ENCODE measurements around the gene MEX3B. TPM values are rescaled to one million over a fixed set of nuclear protein-coding genes. Genes with fewer than 3 reads are reported as not detected.

Gene MEX3B
- polyA plus RNA-seq, 1 of the 3 experiments (the other 2 are of a cell fraction): 9.3 TPM

DNA sequence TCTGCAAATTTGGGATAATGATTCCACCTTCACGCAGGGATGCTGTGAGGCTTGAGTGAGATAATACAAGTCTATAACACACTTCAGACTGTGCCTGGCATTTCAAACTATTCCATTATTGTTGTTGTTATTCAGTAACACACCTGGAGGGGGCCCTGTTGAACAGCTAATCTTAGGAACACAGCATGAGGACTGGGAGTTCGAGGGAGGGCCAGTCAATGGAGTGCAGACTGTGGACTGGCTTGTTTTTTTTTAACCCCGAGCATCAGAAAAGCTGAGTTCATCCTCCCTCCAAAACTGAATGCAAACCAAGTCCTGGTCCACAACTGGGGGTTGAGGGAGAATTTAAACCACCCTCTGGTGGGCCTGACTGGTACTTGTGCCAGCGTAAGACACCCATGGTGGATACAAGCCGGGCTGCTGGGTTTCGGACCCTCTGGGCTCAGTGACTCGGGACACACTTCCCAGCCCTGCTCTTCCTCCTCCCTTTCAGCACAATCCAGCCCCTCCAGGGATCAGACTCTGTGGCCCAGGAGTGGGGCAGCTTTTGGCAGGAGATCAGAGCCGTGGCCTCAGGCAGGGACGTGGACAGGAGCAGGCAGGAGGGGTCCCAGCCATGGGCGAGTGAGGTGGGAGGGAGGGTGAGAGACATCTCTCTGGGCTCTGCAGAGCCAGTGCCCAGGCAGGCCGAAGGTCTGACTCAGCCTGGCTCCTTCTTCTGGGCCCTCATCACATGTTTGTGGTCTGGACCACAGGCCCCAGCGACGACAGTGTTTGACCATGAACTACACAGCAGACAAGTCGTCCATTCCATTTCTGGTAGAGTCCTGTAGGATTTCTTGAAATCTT, 36.3 kb upstream of the MEX3B start (continued):
- no peak for TF ChIP-seq TEAD4 (IDR thresholded peaks at IDR 0.05; ENCODE audit: borderline replicate concordance, insufficient read depth)
- no peak for TF ChIP-seq RXRA (IDR thresholded peaks at IDR 0.05; ENCODE audit: borderline replicate concordance, low read depth)
- TF ChIP-seq, protein P1, sequence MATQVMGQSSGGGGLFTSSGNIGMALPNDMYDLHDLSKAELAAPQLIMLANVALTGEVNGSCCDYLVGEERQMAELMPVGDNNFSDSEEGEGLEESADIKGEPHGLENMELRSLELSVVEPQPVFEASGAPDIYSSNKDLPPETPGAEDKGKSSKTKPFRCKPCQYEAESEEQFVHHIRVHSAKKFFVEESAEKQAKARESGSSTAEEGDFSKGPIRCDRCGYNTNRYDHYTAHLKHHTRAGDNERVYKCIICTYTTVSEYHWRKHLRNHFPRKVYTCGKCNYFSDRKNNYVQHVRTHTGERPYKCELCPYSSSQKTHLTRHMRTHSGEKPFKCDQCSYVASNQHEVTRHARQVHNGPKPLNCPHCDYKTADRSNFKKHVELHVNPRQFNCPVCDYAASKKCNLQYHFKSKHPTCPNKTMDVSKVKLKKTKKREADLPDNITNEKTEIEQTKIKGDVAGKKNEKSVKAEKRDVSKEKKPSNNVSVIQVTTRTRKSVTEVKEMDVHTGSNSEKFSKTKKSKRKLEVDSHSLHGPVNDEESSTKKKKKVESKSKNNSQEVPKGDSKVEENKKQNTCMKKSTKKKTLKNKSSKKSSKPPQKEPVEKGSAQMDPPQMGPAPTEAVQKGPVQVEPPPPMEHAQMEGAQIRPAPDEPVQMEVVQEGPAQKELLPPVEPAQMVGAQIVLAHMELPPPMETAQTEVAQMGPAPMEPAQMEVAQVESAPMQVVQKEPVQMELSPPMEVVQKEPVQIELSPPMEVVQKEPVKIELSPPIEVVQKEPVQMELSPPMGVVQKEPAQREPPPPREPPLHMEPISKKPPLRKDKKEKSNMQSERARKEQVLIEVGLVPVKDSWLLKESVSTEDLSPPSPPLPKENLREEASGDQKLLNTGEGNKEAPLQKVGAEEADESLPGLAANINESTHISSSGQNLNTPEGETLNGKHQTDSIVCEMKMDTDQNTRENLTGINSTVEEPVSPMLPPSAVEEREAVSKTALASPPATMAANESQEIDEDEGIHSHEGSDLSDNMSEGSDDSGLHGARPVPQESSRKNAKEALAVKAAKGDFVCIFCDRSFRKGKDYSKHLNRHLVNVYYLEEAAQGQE (IDR thresholded peaks at IDR 0.05; ENCODE audit: low read depth, low read length): no peak
- TF ChIP-seq FOXJ3 (CRISPR knock-in tag; IDR thresholded peaks at IDR 0.05): no peak
- TF ChIP-seq, protein P2, sequence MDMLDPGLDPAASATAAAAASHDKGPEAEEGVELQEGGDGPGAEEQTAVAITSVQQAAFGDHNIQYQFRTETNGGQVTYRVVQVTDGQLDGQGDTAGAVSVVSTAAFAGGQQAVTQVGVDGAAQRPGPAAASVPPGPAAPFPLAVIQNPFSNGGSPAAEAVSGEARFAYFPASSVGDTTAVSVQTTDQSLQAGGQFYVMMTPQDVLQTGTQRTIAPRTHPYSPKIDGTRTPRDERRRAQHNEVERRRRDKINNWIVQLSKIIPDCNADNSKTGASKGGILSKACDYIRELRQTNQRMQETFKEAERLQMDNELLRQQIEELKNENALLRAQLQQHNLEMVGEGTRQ (IDR thresholded peaks at IDR 0.05; ENCODE audit: borderline replicate concordance, low read depth, low read length): no peak
- no peak for TF ChIP-seq RFX5 (IDR thresholded peaks at IDR 0.05; ENCODE audit: low read length)

DNA sequence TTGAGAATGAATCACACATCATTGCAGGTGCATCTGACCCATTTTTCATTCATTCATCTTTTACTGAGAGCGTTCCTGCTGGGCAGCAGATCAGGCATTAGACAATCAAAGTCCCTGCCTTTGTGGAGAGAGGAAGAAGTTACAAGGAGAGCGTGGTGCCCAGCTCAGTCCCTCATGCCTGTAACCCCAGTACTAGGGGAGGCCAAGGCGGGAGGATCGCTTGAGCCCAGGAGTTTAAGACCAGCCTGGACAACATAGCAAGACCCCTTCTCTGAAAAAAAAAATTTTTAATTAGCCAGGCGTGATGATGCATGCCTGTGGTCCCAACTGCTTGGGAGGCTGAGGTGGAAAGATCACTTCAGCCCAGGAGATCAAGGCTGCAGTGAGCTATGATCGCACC, 35.0 kb upstream of the MEX3B start:
- POLR2A ChIA-PET: no interaction called here
- TF ChIP-seq, protein P3, sequence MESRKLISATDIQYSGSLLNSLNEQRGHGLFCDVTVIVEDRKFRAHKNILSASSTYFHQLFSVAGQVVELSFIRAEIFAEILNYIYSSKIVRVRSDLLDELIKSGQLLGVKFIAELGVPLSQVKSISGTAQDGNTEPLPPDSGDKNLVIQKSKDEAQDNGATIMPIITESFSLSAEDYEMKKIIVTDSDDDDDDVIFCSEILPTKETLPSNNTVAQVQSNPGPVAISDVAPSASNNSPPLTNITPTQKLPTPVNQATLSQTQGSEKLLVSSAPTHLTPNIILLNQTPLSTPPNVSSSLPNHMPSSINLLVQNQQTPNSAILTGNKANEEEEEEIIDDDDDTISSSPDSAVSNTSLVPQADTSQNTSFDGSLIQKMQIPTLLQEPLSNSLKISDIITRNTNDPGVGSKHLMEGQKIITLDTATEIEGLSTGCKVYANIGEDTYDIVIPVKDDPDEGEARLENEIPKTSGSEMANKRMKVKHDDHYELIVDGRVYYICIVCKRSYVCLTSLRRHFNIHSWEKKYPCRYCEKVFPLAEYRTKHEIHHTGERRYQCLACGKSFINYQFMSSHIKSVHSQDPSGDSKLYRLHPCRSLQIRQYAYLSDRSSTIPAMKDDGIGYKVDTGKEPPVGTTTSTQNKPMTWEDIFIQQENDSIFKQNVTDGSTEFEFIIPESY (IDR thresholded peaks at IDR 0.05; ENCODE audit: borderline replicate concordance, low read depth): no peak
- TF ChIP-seq, protein P1 (IDR thresholded peaks at IDR 0.05; ENCODE audit: low read depth, low read length): no peak
- TF ChIP-seq EP300 (IDR thresholded peaks at IDR 0.05; ENCODE audit: borderline replicate concordance in 1 of 2, low read depth in 1 of 2, low read length in 1 of 2) (no peak), RAD21 (IDR thresholded peaks at IDR 0.05; ENCODE audit: low read length) (no peak), GATA2 (CRISPR knock-in tag; IDR thresholded peaks at IDR 0.05) (no peak), FOSL2 (IDR thresholded peaks at IDR 0.05; ENCODE audit: borderline replicate concordance, low read depth) (no peak), SIN3A (IDR thresholded peaks at IDR 0.05; ENCODE audit: borderline replicate concordance, low read depth, low read length) (no peak)

More for the DNA sequence above, 35.0 kb upstream of the MEX3B start:
- Histone ChIP-seq H3K27ac (ENCODE audit: low read depth in 2 of 2, low read length in 1 of 2) (no peak overlapping the region), H3K9me2 (no peaks in the 10 kb centered on the region), H3K79me2 (ENCODE audit: insufficient read depth) (no peaks in the 10 kb centered on the region), H3K9me3 (no peaks in the 10 kb centered on the region), H3K27me3 (ENCODE audit: insufficient read depth) (no peaks in the 10 kb centered on the region), H3K4me3 (ENCODE audit: low read depth in 2 of 2, low read length in 1 of 2) (no peak overlapping the region), H2AFZ (ENCODE audit: low read depth) (no peak overlapping the region), H4K20me1 (ENCODE audit: insufficient read depth) (no peaks in the 10 kb centered on the region), H3K4me1 (ENCODE audit: control insufficient read depth in 1 of 2, insufficient read depth in 2 of 2, low read depth in 1 of 2, low read length in 1 of 2) (peaks cover 0 to 4% of the 10 kb centered on the region in 2 experiments; a peak in 1 of 4 replicates), H3K36me3 (replicated peaks in 1 of 2; ENCODE audit: control insufficient read depth in 1 of 2, insufficient read depth in 2 of 2, low read length in 1 of 2) (no peaks in the 10 kb centered on the region), H3F3A (replicated peaks; ENCODE audit: insufficient read depth) (peaks cover 5% of the 10 kb centered on the region), H3K9ac (no peak overlapping the region), H3K4me2 (no peak overlapping the region)
- CTCF ChIA-PET: interaction anchor here (0.6 to 1.2 kb wide), 2 partner anchors 59 to 600 kb away, joined by 3 read pairs; no protein-coding TSS in a partner anchor
- DNase-seq: no peak
- 79% methylated on average over 6 of the region's 6 CpGs for WGBS (ENCODE audit: low lambda C conversion rate)
